A673 (cell line): ENCODE measurements around the gene KCNJ18. TPM values are rescaled to one million over a fixed set of nuclear protein-coding genes. Genes with fewer than 3 reads are reported as not detected.
"Not testable (repeated sequence)": the region's sequence is repeated elsewhere in the genome, so short reads cannot be mapped to it uniquely, and the experiment has no call there.

Experiments
- BruUV-seq: library from RNA; stranded (reverse); fragments of 400-500 nt; replicated peaks from 2 replicates; lab custom pipeline; 2021; lab: Mats Ljungman, UMichigan
- CTCF ChIA-PET: fragments of 300-600 bp; sonication (Branson Sonifier 250); formaldehyde crosslinking; loops from one replicate; lab custom pipeline; 2022; ENCODE audit warnings: antibody characterized with exemption; lab: Charles Lee
- POLR2A ChIA-PET: fragments of 300-600 bp; sonication (Branson Sonifier 250); formaldehyde crosslinking; loops from one replicate; lab custom pipeline; 2022; ENCODE audit warnings: antibody characterized with exemption; ENCODE audit not compliant: low non-redundant PET; lab: Charles Lee
- DNase-seq: peaks from one replicate; pipeline ENCODE4 v3.0.0-alpha.2; 2015; ENCODE audit warnings: low spot score
- H3K27ac ChIP-seq: fragments of 200-600 bp; sonication (generic); 2 replicates; pipeline ENCODE4 v1.5.1; 2016; ENCODE audit warnings: mixed run types, low read depth, mild to moderate bottlenecking, mixed read lengths, antibody characterized with exemption, low read length; ENCODE audit not compliant: poor library complexity, severe bottlenecking
- H3K27me3 ChIP-seq: fragments of 200-600 bp; sonication (generic); replicated peaks from 2 replicates; pipeline ENCODE4 v1.6.1; 2017; ENCODE audit warnings: mixed run types, low read depth, mild to moderate bottlenecking, mixed read lengths, antibody characterized with exemption, low read length; ENCODE audit not compliant: insufficient read depth, poor library complexity
- H3K36me3 ChIP-seq: fragments of 200-600 bp; sonication (generic); 2 replicates; pipeline ENCODE4 v1.6.1; 2016; ENCODE audit warnings: mixed run types, mild to moderate bottlenecking, mixed read lengths, antibody characterized with exemption, low read length; ENCODE audit not compliant: insufficient read depth, poor library complexity, severe bottlenecking
- H3K4me1 ChIP-seq: fragments of 200-600 bp; sonication (generic); 2 replicates; pipeline ENCODE4 v1.6.1; 2017; ENCODE audit warnings: mixed run types, mild to moderate bottlenecking, mixed read lengths, antibody characterized with exemption, low read length; ENCODE audit not compliant: insufficient read depth, poor library complexity, severe bottlenecking
- H3K4me3 ChIP-seq: fragments of 200-600 bp; sonication (generic); 2 replicates; pipeline ENCODE4 v1.5.1; 2016; ENCODE audit warnings: low read depth, mixed run types, mild to moderate bottlenecking, mixed read lengths, low read length; ENCODE audit not compliant: poor library complexity, severe bottlenecking
- H3K9me3 ChIP-seq: fragments of 200-600 bp; sonication (generic); 2 replicates; pipeline ENCODE4 v1.6.1; 2016; ENCODE audit warnings: mixed run types, low read depth, mild to moderate bottlenecking, mixed read lengths, antibody characterized with exemption, low read length; ENCODE audit not compliant: poor library complexity, severe bottlenecking
- intact Hi-C: fragments of 100-400 bp; cut with micrococcal nuclease; formaldehyde crosslinking; loops from one replicate; pipeline ENCODE4 v1.10.0; 2022; ENCODE audit not compliant: unreplicated experiment
- total RNA-seq: library from RNA; stranded (reverse); gene quantifications from 2 replicates; pipeline ENCODE4 v1.2.3, GENCODE V29; 2021

Gene KCNJ18
- total RNA-seq, 1 experiment from 2014 or later = not detected

DNA sequence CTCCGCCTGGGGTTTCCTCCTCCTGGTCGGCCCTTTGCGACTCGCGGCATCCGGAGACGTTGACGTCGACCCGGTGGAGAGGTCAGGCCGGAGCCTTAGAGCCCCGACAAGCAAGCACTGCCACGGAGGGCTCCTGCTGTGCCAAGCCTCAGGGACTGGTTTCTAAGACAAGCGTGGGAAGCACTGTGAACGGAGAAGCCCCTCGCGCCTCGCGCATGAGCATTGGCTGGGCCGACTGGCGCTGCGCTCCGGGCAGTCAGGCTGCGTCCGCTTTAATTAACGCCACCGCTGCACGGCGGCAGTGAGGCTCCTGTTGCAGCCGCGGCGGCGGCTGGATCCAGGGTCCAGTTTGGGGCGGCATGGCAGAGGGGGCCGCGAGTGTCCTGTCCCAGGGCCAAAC, 10.2 kb upstream of the KCNJ18 start:
- POLR2A ChIA-PET, H3K4me1 ChIP-seq, H3K27ac ChIP-seq, H3K36me3 ChIP-seq, H3K27me3 ChIP-seq, H3K4me3 ChIP-seq, intact Hi-C loops, DNase-seq, BruUV-seq, CTCF ChIA-PET: not testable (repeated sequence)
- peaks cover 15% of the 10 kb centered on the region for H3K9me3 ChIP-seq

- DNase-seq, H3K36me3 ChIP-seq, intact Hi-C loops, H3K4me1 ChIP-seq, CTCF ChIA-PET, H3K4me3 ChIP-seq, H3K27me3 ChIP-seq, POLR2A ChIA-PET, BruUV-seq, H3K27ac ChIP-seq: not testable (repeated sequence)
- H3K9me3 ChIP-seq = peaks cover 18% of the 10 kb centered on the region
These were observed 9.1 kb upstream of the KCNJ18 start for GRCh38 chr17:21683142-21683712.

- POLR2A ChIA-PET, intact Hi-C loops, BruUV-seq, H3K27me3 ChIP-seq, CTCF ChIA-PET, DNase-seq, H3K36me3 ChIP-seq, H3K27ac ChIP-seq, H3K4me1 ChIP-seq, H3K4me3 ChIP-seq: not testable (repeated sequence)
- peaks cover 24% of the 10 kb centered on the region for H3K9me3 ChIP-seq
These were observed 8.4 kb upstream of the KCNJ18 start for GRCh38 chr17:21683897-21684296.

DNA sequence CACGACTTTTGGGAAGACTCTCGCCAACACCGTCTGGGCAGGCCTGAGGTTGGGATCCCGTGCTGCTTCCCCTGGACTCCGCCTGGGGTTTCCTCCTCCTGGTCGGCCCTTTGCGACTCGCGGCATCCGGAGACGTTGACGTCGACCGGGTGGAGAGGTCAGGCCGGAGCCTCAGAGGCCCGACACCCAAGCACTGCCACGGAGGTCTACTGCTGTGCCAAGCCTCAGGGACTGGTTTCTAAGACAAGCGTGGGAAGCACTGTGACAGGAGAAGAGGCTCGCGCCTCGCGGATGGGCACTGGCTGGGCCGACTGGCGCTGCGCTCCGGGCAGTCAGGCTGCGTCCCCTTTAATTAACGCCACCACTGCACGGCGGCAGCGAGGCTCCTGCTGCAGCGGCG, 7.9 kb upstream of the KCNJ18 start:
- H3K4me3 ChIP-seq, H3K36me3 ChIP-seq, DNase-seq, POLR2A ChIA-PET, H3K4me1 ChIP-seq, BruUV-seq, intact Hi-C loops, H3K27me3 ChIP-seq, H3K27ac ChIP-seq, CTCF ChIA-PET: not testable (repeated sequence)
- peaks cover 25% of the 10 kb centered on the region for H3K9me3 ChIP-seq

GRCh38 chr17:21685061-21685795, 7.1 kb upstream of the KCNJ18 start:
- peaks cover 25% of the 10 kb centered on the region for H3K9me3 ChIP-seq
- intact Hi-C loops, H3K36me3 ChIP-seq, CTCF ChIA-PET, BruUV-seq, H3K4me3 ChIP-seq, DNase-seq, H3K4me1 ChIP-seq, H3K27ac ChIP-seq, POLR2A ChIA-PET, H3K27me3 ChIP-seq: not testable (repeated sequence)
